SK-N-MC (cell line): ENCODE results near the gene DYNC2H1.

ENCODE experiments used
- EZH2 ChIP-seq: fragments of 200-600 bp; sonication (generic); IDR thresholded peaks from one replicate; pipeline ENCODE4 v1.6.1; 2017; ENCODE audit warnings: antibody characterized with exemption
- POLR2AphosphoS5 ChIP-seq: IDR thresholded peaks from 2 replicates; pipeline ENCODE4 v1.6.1; 2012; ENCODE audit warnings: mild to moderate bottlenecking, low read depth, low read length, borderline replicate concordance

GRCh38 chr11:103491777-103492176 lies 382.6 kb downstream of the DYNC2H1 start:
- TF ChIP-seq EZH2 = no peak
- no peak for TF ChIP-seq POLR2AphosphoS5
